GM12873 (cell line): Measurements from ENCODE around the gene ERCC6L2.

ENCODE experiments used
- CTCF ChIP-seq: IDR thresholded peaks from 2 replicates; pipeline ENCODE4 v1.5.1; 2012; ENCODE audit warnings: low read depth, mild to moderate bottlenecking, moderate library complexity, low read length, control low read depth; ENCODE audit not compliant: insufficient read depth; ENCODE audit errors: missing control alignments

ERCC6L2 gene

DNA sequence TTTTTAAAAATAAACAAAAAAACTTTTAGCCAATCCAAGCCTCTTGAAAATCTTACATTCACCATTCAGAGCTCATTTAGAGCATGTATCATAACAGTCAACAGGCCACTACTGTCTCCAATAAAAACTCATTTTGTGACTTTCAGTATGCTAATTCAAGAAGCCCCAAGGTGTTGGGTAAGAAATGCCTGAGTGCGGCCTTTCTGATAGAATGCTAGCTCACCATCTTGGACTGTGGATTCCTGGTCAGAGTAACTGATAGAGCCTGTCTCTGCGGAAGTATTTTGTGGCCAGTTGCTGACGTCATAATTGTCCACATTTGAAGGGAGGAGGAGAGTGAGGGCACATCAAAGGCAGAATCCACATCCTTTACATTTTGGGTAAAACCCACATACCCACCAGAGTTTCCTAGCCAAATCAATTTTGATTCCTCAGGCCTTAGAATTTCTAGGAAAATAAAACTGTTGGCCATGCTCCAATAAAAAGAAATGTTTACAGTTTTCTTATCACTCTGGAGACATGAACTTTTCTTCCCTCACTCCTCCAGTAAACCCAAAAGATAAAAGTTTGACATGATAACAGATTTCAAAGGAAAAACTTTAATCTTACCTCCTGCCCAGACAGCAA lies 41.1 kb upstream of the ERCC6L2 start:
- TF ChIP-seq CTCF, result no peak

GRCh38 chr9:95835393-95835792 lies 40.1 kb upstream of the ERCC6L2 start:
- TF ChIP-seq CTCF, result no peak

DNA sequence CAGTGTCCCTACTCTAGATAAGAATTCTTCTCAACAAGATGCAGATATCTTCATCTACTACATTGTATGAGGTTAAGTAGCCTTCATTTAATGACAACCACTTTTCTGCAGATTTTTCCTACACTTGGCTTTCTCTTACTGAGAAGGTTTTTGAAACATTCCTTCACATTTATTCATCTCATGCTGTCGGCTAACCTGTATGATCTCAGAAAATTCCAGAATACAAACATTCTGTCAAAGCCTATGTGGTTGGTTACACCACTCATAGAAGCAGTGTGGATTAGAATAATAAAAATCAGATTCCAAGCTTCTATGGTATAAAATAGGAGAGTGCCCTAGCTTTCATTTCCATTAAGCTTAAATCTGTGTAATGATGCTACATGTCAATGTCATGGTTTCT lies 39.4 kb upstream of the ERCC6L2 start:
- TF ChIP-seq CTCF, result no peak

DNA sequence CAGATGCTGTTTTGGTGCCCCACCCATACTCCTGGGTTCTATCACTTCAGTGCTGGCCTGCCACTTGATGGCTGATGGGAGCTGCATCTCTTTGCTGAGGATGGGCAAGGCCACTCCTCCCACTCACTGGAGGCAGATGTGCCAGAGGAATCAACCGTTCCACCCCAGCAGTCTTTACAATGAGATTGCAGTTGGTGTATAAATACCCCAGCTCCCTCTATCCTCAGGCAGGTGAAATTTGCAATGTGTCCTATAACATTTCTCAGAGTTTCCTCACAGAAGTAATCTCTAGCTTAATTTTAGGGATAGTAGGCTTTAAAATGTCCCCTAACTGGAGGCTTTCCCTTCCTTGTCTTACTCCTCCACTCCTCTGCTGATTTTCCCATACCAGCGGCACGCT lies 36.5 kb upstream of the ERCC6L2 start:
- no peak for TF ChIP-seq CTCF

GRCh38 chr9:95840074-95840473 lies 35.4 kb upstream of the ERCC6L2 start:
- TF ChIP-seq CTCF, result no peak

DNA sequence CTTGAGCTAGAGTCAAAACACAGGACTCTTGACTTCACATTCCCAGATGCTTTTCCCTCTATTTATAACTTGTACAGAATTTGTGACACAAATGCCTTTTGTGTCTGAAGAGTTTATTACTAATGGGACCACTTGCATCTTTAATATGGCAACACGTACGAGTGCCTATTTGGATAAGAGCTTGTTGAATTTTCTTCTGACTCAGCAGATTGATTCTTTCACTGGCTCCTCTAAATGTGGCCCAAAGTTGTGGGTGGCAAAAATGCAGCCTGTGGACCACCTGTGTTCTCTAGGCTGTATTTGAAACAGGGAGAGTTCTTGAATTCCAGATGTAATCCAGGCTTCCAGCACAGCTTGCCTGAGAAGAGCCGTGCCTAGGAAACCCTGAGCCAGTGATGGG lies 34.1 kb upstream of the ERCC6L2 start:
- TF ChIP-seq CTCF, result no peak

DNA sequence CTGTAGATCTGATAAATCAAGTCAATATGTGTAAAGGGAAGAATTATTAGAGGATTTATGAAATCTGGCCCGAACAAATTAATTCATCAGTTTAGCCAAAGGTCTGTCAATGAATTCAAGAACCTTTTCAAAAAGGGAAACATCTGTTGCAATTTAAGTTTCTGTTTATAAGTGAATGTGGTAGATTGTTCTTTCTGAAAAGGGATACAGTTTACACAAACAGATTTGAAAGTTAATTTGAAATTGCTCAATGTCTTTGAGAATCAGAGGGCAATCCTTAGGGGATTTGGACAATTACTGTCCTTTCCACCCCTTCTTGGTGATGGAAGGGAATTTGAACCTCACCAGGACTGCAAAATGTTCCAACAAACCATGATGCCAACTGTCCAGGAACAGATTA lies 29.7 kb upstream of the ERCC6L2 start:
- no peak for TF ChIP-seq CTCF
